Heart right ventricle (tissue), 16 donors: ENCODE results near the gene EPHX1. TPM values are rescaled to one million over a fixed set of nuclear protein-coding genes. Genes with fewer than 3 reads are reported as not detected.

Source experiments
- ATAC-seq, 8 donors: fragments of 200-7000 bp; cut with Tn5 transposase; one replicate each; pipeline ENCODE4 v1.9.1; 2020; ENCODE audit warnings: mild to moderate bottlenecking in 8 of 8, moderate library complexity in 8 of 8, moderate number of reproducible peaks in 1 of 8
- DNase-seq, 2 donors: peaks; one replicate each; pipeline ENCODE4 v3.0.0-alpha.2; 2020
- H3K27ac ChIP-seq, 10 donors: fragments of 200-600 bp; sonication (generic) in 2 of 10; one replicate each; pipeline versions ENCODE4 v1.5.0 to v1.8.0; 2020 to 2022; ENCODE audit warnings: mild to moderate bottlenecking in 3 of 10
- H3K27me3 ChIP-seq, 7 donors: fragments of 200-600 bp; one replicate each; pipeline ENCODE4 v1.8.0; 2021 to 2022; ENCODE audit warnings: mild to moderate bottlenecking in 2 of 7
- H3K36me3 ChIP-seq, 9 donors: fragments of 200-600 bp; sonication (generic) in 1 of 9; one replicate each; pipeline versions ENCODE4 v1.5.0 to v1.8.0; 2020 to 2022; ENCODE audit warnings: mild to moderate bottlenecking in 2 of 9
- H3K4me1 ChIP-seq, 9 donors: fragments of 200-600 bp; sonication (generic) in 1 of 9; one replicate each; pipeline versions ENCODE4 v1.5.0 to v1.8.0; 2020 to 2022; ENCODE audit warnings: mild to moderate bottlenecking in 4 of 9
- H3K4me3 ChIP-seq, 10 donors: fragments of 200-600 bp; sonication (generic) in 2 of 10; one replicate each; pipeline versions ENCODE4 v1.5.0 to v1.8.0; 2020 to 2022; ENCODE audit warnings: mild to moderate bottlenecking in 7 of 10, moderate library complexity in 2 of 10
- H3K9me3 ChIP-seq, 11 donors: fragments of 200-600 bp in 10 of 11; sonication (generic) in 2 of 11; one replicate each; pipeline versions ENCODE4 v1.5.0 to v1.8.0; 2013 to 2022; ENCODE audit warnings: mild to moderate bottlenecking in 2 of 11, control low read depth in 1 of 11, moderate library complexity in 1 of 11
- WGBS, 2 donors: extraction: QIAGEN DNeasy Blood & Tissue Kit; methylation state at CpG; one replicate each; pipeline ENCODE4 v1.1.7; 2013; ENCODE audit warnings: inconsistent platforms in 1 of 2; 5-methylcytosine and 5-hydroxymethylcytosine counted together
- intact Hi-C, 10 donors: fragments of 100-400 bp; cut with DNase I; formaldehyde crosslinking; loops; one replicate each; pipeline versions ENCODE4 v1.11.1 to v1.14.2; 2022
- polyA plus RNA-seq, 2 donors: library from polyadenylated mRNA; stranded (reverse); fragments of 200-250 nt; gene quantifications; one replicate each; pipeline ENCODE4 v1.2.3, GENCODE V29; 2013
- total RNA-seq, 10 donors: library from RNA; stranded (reverse); fragmentation: NEBNext Ultra II Directional in 3 of 10; extraction: Animal tissue kit (Norgen Biotek cat#: 25700) in 3 of 10; gene quantifications; one replicate each; pipeline versions ENCODE4 v1.2.1 to v1.2.4, GENCODE V29; 2021 to 2023
- TF ChIP-seq, protein P1 (sequence below), 9 donors: fragments of 200-600 bp; sonication (generic) in 2 of 9; IDR thresholded peaks; one replicate each; pipeline versions ENCODE4 v1.5.0 to v1.8.0; 2021 to 2022; ENCODE audit warnings: antibody characterized with exemption in 9 of 9, mild to moderate bottlenecking in 5 of 9, moderate library complexity in 1 of 9
- donor health status: Arrhythmogenic right ventricular cardiomyopathy.
- donor health status: ischemic (EF 13 %, LVEDD 7.1; RV severe dilation, severe dysfunction).
- donor health status: healthy with polysubstance abuse.
- donor health status: DM: no; HTN: yes; CAD: no.
- donor health status: DM: no; HTN: no; CAD: no.
- donor health status: ischemic (EF 25% LVEDD 6.9; RV normal size, moderate dysfunction).
- donor health status: ischemic (EF 25% LVEDD 5.7; RV mildly dilated, moderate dysfunction).
- donor health status: healthy.
- donor health status: DM: yes; HTN: yes; CAD: no.
- donor health status: Ischemic cardiomyopathy.
- donor health status: ischemic (EF 35%, LVEDD 5.7; RV mildly dilated, moderate dysfunction).
- donor health status: nonischemic (EF 11% LVEDD 7.7; RV severe dilation, severe dysfunction).
- donor health status: DM: yes; HTN: yes; CAD: no.
- donor health status: PGD.
- donor health status: ischemic (EF 29% LVEDD 5.4; RV normal size, mild dysfunction).
- donor health status: nonischemic (EF 23%, LVEDD 6.1; RV moderate dilation, normal function).

EPHX1 gene
- total and polyA plus RNA-seq, 12 donors = 31.5 to 80.8 (median 43.2) TPM

DNA sequence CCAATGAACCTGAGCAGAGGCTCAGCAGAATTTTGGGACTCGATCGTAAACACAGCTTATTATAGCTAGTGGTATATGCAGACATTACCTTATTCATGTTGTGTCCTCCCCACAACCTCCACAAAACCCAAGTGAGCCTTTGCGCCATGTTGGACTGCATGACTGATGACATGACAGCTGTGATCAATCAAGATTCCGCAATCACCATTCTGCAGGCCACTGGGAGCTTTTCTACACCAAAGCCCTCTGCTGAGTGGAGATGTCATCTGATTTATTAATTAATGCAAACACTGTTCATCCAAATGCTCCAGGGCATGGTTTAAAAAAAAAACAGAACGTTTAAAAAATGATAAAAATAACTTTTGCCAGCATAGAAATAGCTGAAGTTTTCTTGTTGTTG, 40.2 kb upstream of the EPHX1 start:
- Histone ChIP-seq H3K36me3 (no peaks in the 10 kb centered on the region), H3K4me3 (no peak overlapping the region), H3K27ac (no peak overlapping the region), H3K9me3 (no peaks in the 10 kb centered on the region), H3K27me3 (no peaks in the 10 kb centered on the region), H3K4me1 (peaks cover 21 to 81% (median 54%) of the 10 kb centered on the region in 9 donors)
- no peak for DNase-seq
- 84 to 89% methylated on average over 5 of the region's 5 CpGs for WGBS, 2 donors
- intact Hi-C loops = loop anchor here (5.0 to 10.0 kb wide), 17 partner anchors 32 to 292 kb away; partner anchors contain the start of gene ENAH (in 5 of the 10)
- ATAC-seq = no peak
- TF ChIP-seq, protein P1, sequence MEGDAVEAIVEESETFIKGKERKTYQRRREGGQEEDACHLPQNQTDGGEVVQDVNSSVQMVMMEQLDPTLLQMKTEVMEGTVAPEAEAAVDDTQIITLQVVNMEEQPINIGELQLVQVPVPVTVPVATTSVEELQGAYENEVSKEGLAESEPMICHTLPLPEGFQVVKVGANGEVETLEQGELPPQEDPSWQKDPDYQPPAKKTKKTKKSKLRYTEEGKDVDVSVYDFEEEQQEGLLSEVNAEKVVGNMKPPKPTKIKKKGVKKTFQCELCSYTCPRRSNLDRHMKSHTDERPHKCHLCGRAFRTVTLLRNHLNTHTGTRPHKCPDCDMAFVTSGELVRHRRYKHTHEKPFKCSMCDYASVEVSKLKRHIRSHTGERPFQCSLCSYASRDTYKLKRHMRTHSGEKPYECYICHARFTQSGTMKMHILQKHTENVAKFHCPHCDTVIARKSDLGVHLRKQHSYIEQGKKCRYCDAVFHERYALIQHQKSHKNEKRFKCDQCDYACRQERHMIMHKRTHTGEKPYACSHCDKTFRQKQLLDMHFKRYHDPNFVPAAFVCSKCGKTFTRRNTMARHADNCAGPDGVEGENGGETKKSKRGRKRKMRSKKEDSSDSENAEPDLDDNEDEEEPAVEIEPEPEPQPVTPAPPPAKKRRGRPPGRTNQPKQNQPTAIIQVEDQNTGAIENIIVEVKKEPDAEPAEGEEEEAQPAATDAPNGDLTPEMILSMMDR (IDR thresholded peaks at IDR 0.05) = no peak

DNA sequence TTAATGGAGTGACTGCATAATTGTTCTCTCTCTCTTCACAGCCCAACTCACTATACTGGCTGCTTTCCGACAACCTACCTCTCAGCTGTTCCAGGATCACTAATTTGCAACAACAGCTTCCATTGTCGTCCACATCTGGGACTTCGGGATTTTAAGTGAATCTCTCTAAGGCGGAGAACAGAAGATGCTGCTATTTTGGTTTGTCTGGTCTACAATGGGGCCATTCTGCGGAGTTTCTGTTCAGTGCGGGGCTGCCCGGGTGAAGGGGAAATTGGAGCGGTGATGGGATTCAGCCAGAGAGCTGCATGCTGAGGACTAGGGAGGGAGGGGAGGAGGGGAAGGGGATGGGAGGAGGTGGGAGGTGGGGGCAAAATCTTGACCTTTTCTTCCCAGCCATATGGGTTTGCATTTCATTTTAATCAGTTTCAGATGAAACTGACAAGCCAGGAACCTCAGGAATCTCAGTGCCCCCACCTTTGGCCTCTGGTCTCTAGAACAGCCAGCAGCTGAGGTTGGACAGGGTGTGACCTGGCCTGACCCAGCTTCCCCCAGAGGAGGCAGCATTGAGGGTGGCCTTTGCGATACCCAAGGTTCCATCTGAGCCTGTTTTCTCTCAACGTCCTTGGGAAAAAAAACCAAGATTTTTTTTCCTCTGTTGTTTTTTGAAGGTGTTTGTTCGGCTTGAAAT, 39.2 kb upstream of the EPHX1 start:
- no peak for DNase-seq
- intact Hi-C loops = loop anchor here (5.0 to 10.0 kb wide), 14 partner anchors 33 to 293 kb away; partner anchors contain the start of gene ENAH (in 4 of the 10)
- Histone ChIP-seq H3K9me3 (no peaks in the 10 kb centered on the region), H3K27me3 (no peaks in the 10 kb centered on the region), H3K4me1 (peaks cover 21 to 80% (median 53%) of the 10 kb centered on the region in 9 donors), H3K36me3 (no peaks in the 10 kb centered on the region), H3K4me3 (no peak overlapping the region), H3K27ac (peak overlapping the region in 2 of 10 donors; percentile 50 to 58)
- 57 to 61% methylated on average over 11 of the region's 11 CpGs for WGBS, 2 donors
- TF ChIP-seq, protein P1 (IDR thresholded peaks at IDR 0.05) = no peak
- no peak for ATAC-seq

DNA sequence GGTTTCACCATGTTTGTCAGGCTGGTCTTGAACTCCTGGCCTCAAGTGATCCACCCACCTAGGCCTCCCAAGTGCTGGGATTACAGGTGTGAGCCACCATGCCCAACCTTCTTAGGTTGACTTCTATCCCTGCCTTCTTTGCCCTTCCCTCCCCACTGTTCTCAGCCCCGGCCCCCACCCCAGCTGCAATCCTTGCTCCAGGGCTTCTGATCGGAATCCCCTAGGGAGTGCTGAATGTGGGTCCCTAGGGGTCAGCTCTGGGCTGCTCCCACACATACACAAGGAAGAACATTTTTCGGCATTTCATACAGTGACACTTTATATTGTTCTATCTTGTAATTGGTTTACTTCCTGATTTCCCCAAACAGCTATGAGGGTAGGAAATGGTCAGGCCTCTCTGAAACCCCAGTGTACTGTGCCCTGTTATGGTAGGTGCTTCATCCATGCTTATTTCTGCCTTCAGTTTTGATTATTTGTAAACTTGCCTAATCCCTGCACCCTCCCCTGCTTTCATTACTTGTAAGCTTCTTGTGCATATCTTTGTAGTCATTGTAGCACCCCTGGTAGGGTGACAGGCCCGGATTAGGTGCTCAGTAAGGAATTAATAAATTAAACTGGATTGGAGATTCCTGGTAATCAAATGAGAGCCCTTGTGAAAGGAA, 38.1 kb upstream of the EPHX1 start:
- ATAC-seq = peak in 1 of 8 donors; percentile 6
- Histone ChIP-seq H3K4me1 (peaks cover 21 to 74% (median 50%) of the 10 kb centered on the region in 9 donors), H3K4me3 (no peak overlapping the region), H3K27me3 (no peaks in the 10 kb centered on the region), H3K9me3 (no peaks in the 10 kb centered on the region), H3K27ac (peak overlapping the region in 7 of 10 donors; percentile 26 to 67 (median 42)), H3K36me3 (no peaks in the 10 kb centered on the region)
- intact Hi-C loops = loop anchor here (1.0 to 10.0 kb wide), 19 partner anchors 34 to 297 kb away; partner anchors contain the start of gene ENAH (in 4 of the 10)
- DNase-seq = no peak
- TF ChIP-seq, protein P1 (IDR thresholded peaks at IDR 0.05) = no peak
- 53 to 66% methylated on average over 4 of the region's 4 CpGs for WGBS, 2 donors

DNA sequence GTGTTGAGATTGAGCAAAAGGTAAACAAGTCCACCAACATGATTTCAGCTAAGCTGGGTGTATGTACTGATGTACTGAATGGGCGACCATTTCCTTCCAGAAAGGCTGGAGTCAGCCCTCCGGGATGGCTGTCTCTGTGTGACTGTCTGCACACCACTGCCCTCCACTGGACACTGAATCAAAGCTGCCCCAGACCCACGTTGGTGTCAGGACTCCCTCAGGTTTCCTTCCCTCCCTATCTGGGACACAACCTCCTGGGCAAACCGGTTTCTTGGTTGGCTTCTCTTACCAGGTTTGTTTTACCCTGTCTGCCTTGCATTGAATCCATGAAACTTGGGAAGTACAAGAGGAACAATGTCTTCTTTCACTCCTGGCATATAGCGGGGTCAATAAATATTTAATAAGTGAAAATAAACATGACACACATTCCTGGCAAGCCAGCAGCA, 37.6 kb upstream of the EPHX1 start:
- Histone ChIP-seq H3K4me3 (no peak overlapping the region), H3K36me3 (no peaks in the 10 kb centered on the region), H3K4me1 (peaks cover 19 to 74% (median 52%) of the 10 kb centered on the region in 9 donors), H3K9me3 (no peaks in the 10 kb centered on the region), H3K27me3 (no peaks in the 10 kb centered on the region), H3K27ac (peak overlapping the region in 7 of 10 donors; percentile 26 to 67 (median 42))
- TF ChIP-seq, protein P1 (IDR thresholded peaks at IDR 0.05) = peak; percentile 81 to 94 (median 91)
- DNase-seq = peak; percentile 72 to 90
- peak; percentile 81 to 92 (median 87) for ATAC-seq
- WGBS, 2 donors = 19 to 22% methylated on average over 5 of the region's 5 CpGs
- intact Hi-C loops = loop anchor here (1.0 to 10.0 kb wide), 19 partner anchors 35 to 298 kb away; partner anchors contain the start of gene ENAH (in 4 of the 10)
